Nucleus accumbens (tissue), 56 donors: ENCODE measurements around the gene RIMS1.
"Not testable (repeated sequence)": the region's sequence is repeated elsewhere in the genome, so short reads cannot be mapped to it uniquely, and the experiment has no call there.

Source experiments
- DNase-seq, 56 donors: peaks; one replicate each; lab custom pipeline; 2025; lab: John Stamatoyannopoulos, UW

RIMS1 gene

DNA sequence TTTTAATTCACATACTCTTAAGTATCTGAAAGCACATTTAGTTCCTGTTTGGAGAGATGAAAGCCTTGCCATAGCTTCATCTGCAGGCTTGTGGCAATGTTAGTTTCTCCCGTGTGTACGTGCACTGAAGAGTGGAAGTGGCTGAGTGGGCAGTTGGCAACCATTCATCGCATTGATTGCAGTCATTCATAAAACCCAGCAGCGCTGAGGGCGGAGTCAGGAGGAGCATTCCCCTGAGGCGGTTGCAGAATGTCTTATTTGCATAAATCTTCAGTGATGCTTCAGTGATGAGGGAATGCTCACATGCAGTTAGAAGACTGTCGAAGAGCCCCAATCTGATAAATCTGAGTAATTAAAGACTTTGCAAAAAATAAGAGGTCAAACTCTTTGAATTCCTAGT is 79.1 kb downstream of the RIMS1 start:
- peak in 14 of 56 donors; percentile 2 to 32 (median 6) for DNase-seq

GRCh38 chr6:71967436-71967835 is 81.1 kb downstream of the RIMS1 start:
- DNase-seq, result no peak

- no peak for DNase-seq
These were observed 91.5 kb downstream of the RIMS1 start for GRCh38 chr6:71977884-71978283.

DNA sequence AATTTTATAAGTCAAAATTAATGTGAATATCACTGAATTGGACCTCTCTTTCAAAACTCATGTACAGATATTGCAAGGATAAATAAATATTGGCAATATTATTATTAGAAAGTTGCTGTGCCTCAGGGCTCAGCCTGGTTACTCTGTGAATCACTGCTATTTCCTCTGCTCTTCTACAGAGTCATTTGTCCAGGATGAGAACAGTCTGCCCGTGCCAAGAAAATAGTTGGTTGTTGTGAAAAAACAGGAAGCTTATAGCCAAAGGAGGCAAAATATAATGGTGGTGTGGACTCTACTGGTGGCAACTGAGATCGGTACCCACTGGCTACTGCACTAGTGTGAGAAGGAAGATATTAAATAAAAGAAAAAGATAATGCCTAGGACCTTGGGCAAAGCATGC is 93.6 kb downstream of the RIMS1 start:
- no peak for DNase-seq

DNA sequence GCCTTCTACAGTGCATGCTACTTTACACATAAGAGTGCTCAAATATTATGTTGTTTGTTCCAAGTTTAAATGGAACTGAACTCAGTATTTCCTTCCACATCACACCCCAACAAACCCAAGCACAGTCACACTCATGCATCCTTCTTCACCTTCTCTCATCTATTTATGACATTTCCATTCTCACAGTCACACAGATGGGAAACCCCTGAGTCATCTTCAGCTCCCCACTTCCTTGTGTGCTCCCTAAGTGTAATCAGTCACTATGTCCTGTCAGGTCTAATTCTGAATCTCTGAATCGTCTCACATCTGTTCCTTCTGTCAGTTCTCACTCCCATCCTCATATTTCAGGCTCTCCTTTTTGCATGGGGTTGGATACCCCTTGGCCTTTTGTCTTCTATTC is 96.0 kb downstream of the RIMS1 start:
- no peak for DNase-seq

GRCh38 chr6:71983131-71983530 is 96.8 kb downstream of the RIMS1 start:
- DNase-seq, result no peak

DNA sequence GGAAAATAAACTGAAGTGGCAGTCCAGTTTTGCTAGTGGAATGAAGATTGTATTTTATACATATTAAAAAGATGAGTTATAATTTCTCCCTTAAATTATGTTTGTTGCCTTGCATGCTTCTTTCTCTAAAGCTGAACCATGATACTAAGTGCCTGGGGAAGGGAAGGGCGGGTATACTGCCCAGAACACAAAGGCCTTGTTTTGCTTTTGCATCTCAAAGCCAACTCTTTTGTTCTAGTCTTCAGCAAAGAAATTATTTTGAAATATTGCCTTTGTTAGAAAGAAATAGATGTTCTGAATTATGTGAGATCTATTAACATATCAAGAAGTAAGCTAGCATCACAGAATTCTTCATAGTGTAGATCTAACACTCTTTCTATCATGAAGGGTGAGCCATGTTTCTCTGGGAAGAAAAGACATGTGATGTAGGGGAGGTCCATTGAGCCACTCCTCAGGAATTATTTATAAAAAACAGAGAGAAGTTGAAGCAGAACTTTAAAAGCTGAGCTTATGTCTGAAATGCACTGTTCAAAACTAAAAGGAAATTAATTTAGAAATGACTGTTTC is 108.4 kb downstream of the RIMS1 start:
- no peak for DNase-seq

DNA sequence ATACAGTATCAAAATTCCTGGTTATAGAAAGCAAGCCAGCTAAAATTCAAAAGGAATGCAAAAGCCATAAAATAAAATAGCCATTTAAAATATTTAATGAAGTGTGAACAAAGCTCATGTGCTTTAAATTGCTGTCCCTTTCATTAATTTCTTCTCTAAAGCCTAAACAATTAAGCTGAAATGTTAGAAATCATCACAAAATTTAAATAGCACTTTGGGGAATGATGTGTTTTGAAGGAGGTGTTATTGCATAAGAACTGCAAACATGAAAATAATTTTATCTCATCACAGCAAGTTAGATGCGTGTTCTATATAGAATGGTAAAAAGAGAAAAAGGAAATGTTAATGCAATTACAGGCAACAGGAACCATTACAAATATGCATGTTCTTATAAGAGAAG is 111.0 kb downstream of the RIMS1 start:
- DNase-seq, result no peak

GRCh38 chr6:72002415-72002814 is 116.1 kb downstream of the RIMS1 start:
- peak in 19 of 56 donors; percentile 0 to 66 (median 30) for DNase-seq

DNA sequence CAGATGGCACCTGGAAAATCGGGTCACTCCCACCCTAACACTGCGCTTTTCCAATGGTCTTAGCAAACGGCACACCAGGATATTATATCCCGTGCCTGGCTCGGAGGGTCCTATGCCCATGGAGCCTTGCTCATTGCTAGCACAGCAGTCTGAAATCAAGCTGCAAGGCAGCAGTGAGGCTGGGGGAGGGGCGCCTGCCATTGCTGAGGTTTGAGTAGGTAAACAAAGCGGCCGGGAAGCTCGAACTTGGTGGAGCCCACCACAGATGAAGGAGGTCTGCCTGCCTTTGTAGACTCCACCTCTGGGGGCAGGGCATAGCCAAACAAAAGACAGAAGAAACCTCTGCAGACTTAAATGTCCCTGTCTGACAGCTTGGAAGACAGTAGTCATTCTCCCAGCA is 120.2 kb downstream of the RIMS1 start:
- DNase-seq, result not testable (repeated sequence)

GRCh38 chr6:72022830-72023229 is 136.5 kb downstream of the RIMS1 start:
- no peak for DNase-seq

- no peak for DNase-seq
These were observed 145.1 kb downstream of the RIMS1 start for GRCh38 chr6:72031471-72031870.

GRCh38 chr6:72032086-72032485 is 145.7 kb downstream of the RIMS1 start:
- DNase-seq, result no peak

DNA sequence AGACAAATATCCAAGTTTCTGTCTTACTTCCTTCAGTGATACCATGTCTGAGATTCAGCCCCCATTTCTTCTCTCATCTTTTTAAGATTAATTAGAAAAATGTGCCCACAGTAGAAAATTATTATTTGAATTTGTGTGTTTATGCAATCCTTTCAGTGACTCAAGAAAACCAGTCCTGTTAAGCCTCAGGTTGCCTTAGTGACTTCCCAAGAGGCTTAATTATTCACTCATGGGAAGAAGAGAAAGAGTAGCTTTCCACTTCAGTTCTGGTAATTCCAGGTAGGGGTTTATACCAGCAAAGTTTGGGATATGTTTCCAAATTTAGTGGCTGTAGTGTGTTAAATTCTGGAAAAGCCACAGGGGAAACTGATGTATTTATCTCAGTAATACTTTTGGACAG is 149.1 kb downstream of the RIMS1 start:
- no peak for DNase-seq

GRCh38 chr6:72035966-72036365 is 149.6 kb downstream of the RIMS1 start:
- DNase-seq, result no peak

GRCh38 chr6:72037006-72037405 is 150.7 kb downstream of the RIMS1 start:
- DNase-seq, result peak in 17 of 56 donors; percentile 3 to 26 (median 12)

GRCh38 chr6:72040111-72040510 is 153.8 kb downstream of the RIMS1 start:
- DNase-seq, result no peak

GRCh38 chr6:72042088-72042487 is 155.7 kb downstream of the RIMS1 start:
- no peak for DNase-seq

- no peak for DNase-seq
These were observed 161.7 kb downstream of the RIMS1 start for GRCh38 chr6:72048080-72048479.

- DNase-seq, result no peak
These were observed 163.0 kb downstream of the RIMS1 start for GRCh38 chr6:72049376-72049775.

DNA sequence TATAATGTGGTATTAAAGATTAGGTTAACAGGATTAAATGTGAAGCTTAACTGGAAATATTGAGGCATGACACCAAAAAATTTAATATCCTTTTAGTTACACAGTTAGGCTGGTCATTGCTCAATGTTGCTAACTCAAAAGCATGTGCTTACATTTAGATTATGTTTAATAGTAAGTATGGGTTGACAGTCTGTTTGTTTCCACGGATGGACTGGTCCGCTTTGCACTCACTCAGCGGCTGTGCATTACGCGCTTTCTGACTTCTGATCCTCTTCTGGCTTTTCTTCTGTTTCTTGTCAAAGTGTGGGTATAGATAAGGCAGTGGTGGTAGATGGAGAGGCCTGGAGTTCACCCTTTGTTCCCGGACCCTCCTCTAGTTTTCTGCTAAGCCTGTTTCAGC is 174.9 kb downstream of the RIMS1 start:
- DNase-seq, result no peak

DNA sequence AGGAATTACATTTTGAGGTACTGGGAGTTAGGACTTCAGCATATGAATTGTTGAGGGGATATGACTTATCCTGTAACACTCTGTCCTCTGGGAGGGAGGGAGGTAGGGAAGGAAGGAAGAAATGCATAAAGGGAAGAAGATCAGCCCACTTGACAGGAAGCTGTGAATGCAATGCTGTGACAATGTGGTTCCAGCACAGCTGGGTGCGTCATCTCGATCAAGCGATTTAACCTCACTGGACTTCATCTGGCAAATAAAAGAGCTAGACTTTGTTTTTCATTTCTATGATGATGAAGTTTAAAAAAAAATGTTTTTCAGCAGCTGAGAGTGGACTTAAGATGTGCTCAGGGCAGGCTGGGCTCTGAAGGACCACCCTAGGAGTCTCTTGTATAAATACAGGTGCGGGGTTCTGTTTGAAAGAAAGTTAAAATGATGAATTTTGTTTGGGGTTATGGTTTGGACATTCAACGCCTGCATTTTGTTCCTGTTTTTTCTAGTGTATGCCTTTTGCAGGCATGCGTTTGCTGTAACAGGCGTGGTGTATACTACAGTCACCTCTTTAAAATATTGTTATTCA is 178.1 kb downstream of the RIMS1 start:
- no peak for DNase-seq

- no peak for DNase-seq
These were observed 191.7 kb downstream of the RIMS1 start for GRCh38 chr6:72078096-72078495.
